K562 (cell line): ENCODE data around the gene MBOAT7. TPM values are rescaled to one million over a fixed set of nuclear protein-coding genes. Genes with fewer than 3 reads are reported as not detected.

Experiments used
- ATAC-seq: fragments of 200-7000 bp; cut with Tn5 transposase; 3 replicates; pipeline ENCODE4 v1.9.1; 2020; ENCODE audit warnings: moderate library complexity
- BruUV-seq: library from RNA; stranded (reverse); fragments of 400-500 nt; replicated peaks from 2 replicates; lab custom pipeline; 2021; lab: Mats Ljungman, UMichigan
- CTCF ChIA-PET: fragments of 300-600 bp; formaldehyde crosslinking; extraction: SDS; loops from one replicate; lab custom pipeline; 2021; ENCODE audit warnings: low intra/inter-chr PET ratio; lab: Yijun Ruan, JAX
- POLR2A ChIA-PET: fragments of 300-600, 350-650 bp; sonication (Branson Sonifier 250); formaldehyde crosslinking; extraction: SDS; loops from one replicate; lab custom pipeline; 2021; ENCODE audit warnings: antibody characterized with exemption, inconsistent platforms; lab: Yijun Ruan, JAX
- DNase-seq, 4 experiments: peaks; one replicate each; pipeline versions ENCODE4 v3.0.0 to v3.0.0-alpha.2; 2011 to 2018; ENCODE audit warnings: low spot score in 3 of 4, mixed read lengths in 3 of 4; ENCODE audit errors: extremely low read depth in 1 of 4
- FAIRE-seq: peaks from 2 replicates; lab custom pipeline; 2011; peaks lifted over from hg19 to GRCh38; lab: Jason Lieb, UNC
- H2AFZ ChIP-seq: 2 replicates; pipeline ENCODE4 v1.6.0; 2011; ENCODE audit warnings: low read depth, low read length, control low read depth, inconsistent platforms
- H3K27ac ChIP-seq: fragments of 200-600 bp; 3 replicates; pipeline ENCODE4 v1.8.0; 2011; ENCODE audit warnings: low read depth, mild to moderate bottlenecking, control low read depth, inconsistent platforms, low read length, moderate library complexity, mixed read lengths; ENCODE audit errors: extremely low read depth
- H3K27me3 ChIP-seq, 2 experiments: fragments of 300-600 bp in 1 of 2; 2 replicates in 1 of 2; 3 replicates in 1 of 2; pipeline versions ENCODE4 v1.6.0 to v1.8.0; 2011; ENCODE audit warnings: inconsistent platforms in 2 of 2, low read length in 2 of 2, mild to moderate bottlenecking in 1 of 2, mixed read lengths in 1 of 2, moderate library complexity in 1 of 2; ENCODE audit not compliant: control insufficient read depth in 2 of 2, insufficient read depth in 2 of 2
- H3K36me3 ChIP-seq: fragments of 300-600 bp; 3 replicates; pipeline ENCODE4 v1.8.0; 2011; ENCODE audit warnings: mild to moderate bottlenecking, low read length, inconsistent platforms; ENCODE audit not compliant: control insufficient read depth, insufficient read depth
- H3K4me1 ChIP-seq, 2 experiments: fragments of 200-600 bp in 1 of 2; replicated peaks in 1 of 2; 2 replicates in 1 of 2; 3 replicates in 1 of 2; pipeline versions ENCODE4 v1.5.1 to v1.8.0; 2011; ENCODE audit warnings: inconsistent platforms in 2 of 2, low read length in 2 of 2, mild to moderate bottlenecking in 1 of 2, mixed read lengths in 1 of 2, moderate library complexity in 1 of 2; ENCODE audit not compliant: control insufficient read depth in 2 of 2, insufficient read depth in 2 of 2
- H3K4me2 ChIP-seq: 2 replicates; pipeline ENCODE4 v1.6.1; 2011; ENCODE audit warnings: low read length, control low read depth, inconsistent platforms, mixed read lengths; ENCODE audit not compliant: insufficient read depth
- H3K4me3 ChIP-seq: fragments of 200-600 bp; sonication (generic), shearing (Covaris generic); 2 replicates; pipeline ENCODE4 v1.5.1; 2016; ENCODE audit warnings: control low read depth, inconsistent platforms
- H3K79me2 ChIP-seq: fragments of 200-600 bp; 3 replicates; pipeline ENCODE4 v1.8.0; 2011; ENCODE audit warnings: low read length, inconsistent platforms; ENCODE audit not compliant: control insufficient read depth, insufficient read depth
- H3K9ac ChIP-seq, 2 experiments: 2 replicates each; pipeline versions ENCODE4 v1.6.0 to v1.6.1; 2011; ENCODE audit warnings: low read depth in 2 of 2, low read length in 2 of 2, control low read depth in 1 of 2, inconsistent platforms in 1 of 2, mild to moderate bottlenecking in 1 of 2, mixed read lengths in 1 of 2; ENCODE audit not compliant: insufficient read depth in 1 of 2
- H3K9me1 ChIP-seq: one replicate; pipeline ENCODE4 v1.6.0; 2011; ENCODE audit warnings: inconsistent platforms, mild to moderate bottlenecking, low read length, moderate library complexity; ENCODE audit not compliant: control insufficient read depth, insufficient read depth
- H3K9me3 ChIP-seq: replicated peaks from 2 replicates; pipeline ENCODE4 v1.5.1; 2011; ENCODE audit warnings: low read depth, low read length, inconsistent platforms; ENCODE audit not compliant: control insufficient read depth, insufficient read depth
- H4K20me1 ChIP-seq: replicated peaks from 2 replicates; pipeline ENCODE4 v1.6.1; 2011; ENCODE audit warnings: low read length, inconsistent platforms, mixed read lengths; ENCODE audit not compliant: control insufficient read depth, insufficient read depth
- ARHGAP35 ChIP-seq: fragments of 450-650 bp; IDR thresholded peaks from 2 replicates; pipeline ENCODE4 v1.6.1; 2018; ENCODE audit not compliant: partially characterized antibody
- COPS2 ChIP-seq: fragments of 450-650 bp; conservative IDR thresholded peaks from 2 replicates; pipeline ENCODE4 v1.6.1; 2016; ENCODE audit warnings: mild to moderate bottlenecking, moderate library complexity
- ELF1 ChIP-seq: fragments of 200-800 bp; sonication (Bioruptor generic); IDR thresholded peaks from 2 replicates; pipeline ENCODE4 v1.6.1; 2016; ENCODE audit warnings: missing genetic modification characterization, missing compliant biosample characterization
- FOXA1 ChIP-seq: fragments of 450-650 bp; IDR thresholded peaks from 2 replicates; pipeline ENCODE4 v1.6.1; 2016; ENCODE audit warnings: mild to moderate bottlenecking, borderline replicate concordance
- FOXP4 ChIP-seq: sonication (generic); formaldehyde crosslinking; IDR thresholded peaks from 2 replicates; pipeline ENCODE4 v1.8.0; 2022; ENCODE audit warnings: mild to moderate bottlenecking, missing genetic modification reagents, borderline replicate concordance
- ILF3 ChIP-seq: fragments of 450-650 bp; IDR thresholded peaks from 2 replicates; pipeline ENCODE4 v1.6.1; 2018; ENCODE audit warnings: antibody characterized with exemption, mild to moderate bottlenecking, moderate library complexity, borderline replicate concordance
- MCM5 ChIP-seq: fragments of 450-650 bp; IDR thresholded peaks from 2 replicates; pipeline ENCODE4 v1.6.1; 2016; ENCODE audit warnings: low read depth
- NFE2 ChIP-seq: IDR thresholded peaks from 2 replicates; pipeline ENCODE4 v1.6.1; 2014; ENCODE audit warnings: antibody characterized with exemption, low read depth
- NR3C1 ChIP-seq: sonication (generic); formaldehyde crosslinking; IDR thresholded peaks from 2 replicates; pipeline ENCODE4 v1.8.1; 2022; ENCODE audit warnings: missing genetic modification reagents
- TEAD4 ChIP-seq, 2 experiments: sonication (generic) in 1 of 2; formaldehyde crosslinking in 1 of 2; IDR thresholded peaks; 2 replicates each; pipeline versions ENCODE4 v1.6.1 to v1.8.0; 2012 to 2022; ENCODE audit warnings: borderline replicate concordance in 1 of 2, inconsistent platforms in 1 of 2, low read length in 1 of 2, mild to moderate bottlenecking in 1 of 2, missing genetic modification reagents in 1 of 2
- ZNF165 ChIP-seq: fragments of 250-450 bp; sonication (Bioruptor Pico); IDR thresholded peaks from 2 replicates; pipeline ENCODE4 v1.4.0; 2020; ENCODE audit warnings: borderline replicate concordance
- ZNF253 ChIP-seq: fragments of 250-450 bp; sonication (Bioruptor Pico); conservative IDR thresholded peaks from 2 replicates; pipeline ENCODE4 v1.6.1; 2021; ENCODE audit warnings: mild to moderate bottlenecking
- ZNF398 ChIP-seq: fragments of 250-450 bp; sonication (Bioruptor Pico); IDR thresholded peaks from 2 replicates; pipeline ENCODE4 v1.8.0; 2021; ENCODE audit warnings: moderate library complexity, mild to moderate bottlenecking, inconsistent platforms
- ZNF707 ChIP-seq: fragments of 250-450 bp; sonication (Bioruptor Pico); conservative IDR thresholded peaks from 2 replicates; pipeline ENCODE4 v1.8.0; 2022; ENCODE audit warnings: inconsistent platforms, mild to moderate bottlenecking, moderate library complexity
- ZNF740 ChIP-seq, 3 experiments: fragments of 200-800 bp in 1 of 3; sonication (Bioruptor generic) in 1 of 3; sonication (generic) in 1 of 3; formaldehyde crosslinking in 1 of 3; IDR thresholded peaks; 2 replicates each; pipeline versions ENCODE4 v1.6.1 to v1.8.0; 2016 to 2022; ENCODE audit warnings: mild to moderate bottlenecking in 2 of 3, missing compliant biosample characterization in 2 of 3, missing genetic modification characterization in 2 of 3, missing genetic modification reagents in 1 of 3
- WGBS: fragments of 100-300 bp; shearing (Covaris generic); methylation state at CpG from one replicate; pipeline ENCODE4 v1.1.6; 2016; ENCODE audit warnings: low coverage, mixed read lengths; ENCODE audit not compliant: insufficient coverage; ENCODE audit errors: missing lambda C conversion rate; 5-methylcytosine and 5-hydroxymethylcytosine counted together
- in situ Hi-C: fragments of 300-500 bp; cut with MboI; formaldehyde crosslinking; loops from 4 replicates; pipeline ENCODE4 v1.15.0; 2018; ENCODE audit warnings: inconsistent platforms, mixed read lengths
- intact Hi-C: fragments of 100-400 bp; cut with micrococcal nuclease; formaldehyde crosslinking; loops from 2 replicates; pipeline ENCODE4 v1.14.2; 2022
- polyA plus RNA-seq, 8 experiments: library from polyadenylated mRNA; depleted of rRNA in 4 of 8; stranded (reverse) in 5 of 8; unstranded in 3 of 8; fragments of >200 nt; fragmentation: Nextera tagmentation in 2 of 8; fragmentation: Illumina TruSeq in 1 of 8; extraction: Ambion mirVana in 2 of 8; extraction: Trizol in 1 of 8; gene quantifications; 2 replicates each; pipeline versions ENCODE4 v1.2.1 to v1.2.3, GENCODE V29; 2011 to 2014; ENCODE audit warnings: inconsistent platforms in 1 of 8, missing spikeins in 1 of 8
- total RNA-seq, 7 experiments: library from RNA; depleted of rRNA in 6 of 7; stranded (reverse); fragments of >200 nt in 6 of 7; fragmentation: Illumina TruSeq in 2 of 7; extraction: Trizol in 2 of 7; gene quantifications; 2 replicates each; pipeline versions ENCODE4 v1.2.1 to v1.2.3, GENCODE V29; 2011 to 2021; ENCODE audit warnings: low replicate concordance in 1 of 7

Gene MBOAT7
- total and polyA plus RNA-seq, 9 of the 15 experiments (the other 6 are each of a cell fraction or from before 2014, with no cell fraction given) = 1.4 to 153 (median 56.1) TPM

GRCh38 chr19:54230031-54230430, 40.7 kb upstream of the MBOAT7 start:
- in situ Hi-C loops = no loop called here
- FAIRE-seq = no peak

More at GRCh38 chr19:54230031-54230430, 40.7 kb upstream of the MBOAT7 start:
- no peaks in the 10 kb centered on the region for H4K20me1 ChIP-seq
- H3K27ac ChIP-seq = no peak overlapping the region
- CTCF ChIA-PET = interaction anchor here (3.3 kb wide), 1 partner anchor 61 kb away, joined by 37 read pairs; no protein-coding TSS in a partner anchor
- no peaks in the 10 kb centered on the region for H3K36me3 ChIP-seq
- no peak overlapping the region for H3K4me2 ChIP-seq
- no peak for TF ChIP-seq FOXP4 (CRISPR knock-in tag)
- TF ChIP-seq COPS2 = no peak
- no peak for TF ChIP-seq ZNF165 (CRISPR knock-in tag)
- no peak for TF ChIP-seq MCM5
- TF ChIP-seq TEAD4 (IDR thresholded peaks at IDR 0.05; ENCODE audit: low read length) = no peak
- TF ChIP-seq TEAD4 (CRISPR knock-in tag; IDR thresholded peaks at IDR 0.05; ENCODE audit: borderline replicate concordance) = no peak
- no peak for TF ChIP-seq ILF3
- no peak for TF ChIP-seq ZNF707 (CRISPR knock-in tag)
- no peak for TF ChIP-seq FOXA1
- TF ChIP-seq NFE2 = no peak
- no peak for TF ChIP-seq ELF1
- no peak for TF ChIP-seq ZNF398 (CRISPR knock-in tag)
- no peak for TF ChIP-seq ZNF740 (CRISPR knock-in tag; IDR thresholded peaks at IDR 0.05)
- no peak for TF ChIP-seq ZNF740 (tag; IDR thresholded peaks at IDR 0.05)
- TF ChIP-seq ZNF253 (CRISPR knock-in tag) = no peak
- TF ChIP-seq NR3C1 (CRISPR knock-in tag) = no peak
- no peak for TF ChIP-seq ARHGAP35
- WGBS = 37% methylated on average over 7 of the region's 7 CpGs
- H3K4me1 ChIP-seq = peaks cover 4 to 6% of the 10 kb centered on the region in 2 experiments; a peak in 4 of 5 replicates
- intact Hi-C loops = loop anchor here (2.0 to 5.0 kb wide), 3 partner anchors 19 to 61 kb away; partner anchors contain the start of gene MBOAT7
- no peaks in the 10 kb centered on the region for H3K9me1 ChIP-seq
- no peaks in the 10 kb centered on the region for H3K79me2 ChIP-seq
- no peak overlapping the region for H2AFZ ChIP-seq
- no TSS peak for BruUV-seq
- no peak overlapping the region for H3K4me3 ChIP-seq
- peaks cover 12 to 25% of the 10 kb centered on the region in 2 experiments for H3K27me3 ChIP-seq
- no peaks in the 10 kb centered on the region for H3K9me3 ChIP-seq
- H3K9ac ChIP-seq = no peak overlapping the region
- POLR2A ChIA-PET = interaction anchor here (1.2 to 1.6 kb wide), 2 partner anchors 10 to 19 kb away, joined by 4 to 5 read pairs; no protein-coding TSS in a partner anchor
- no peak for ATAC-seq
- no peak for DNase-seq
